GM10248 (cell line): Measurements from ENCODE around the gene LRRC47.

Experiments used
- CTCF ChIA-PET: fragments of 300-600 bp; sonication (Branson Sonifier 250); formaldehyde crosslinking; extraction: SDS; loops from one replicate; lab custom pipeline; 2021; ENCODE audit warnings: antibody characterized with exemption; lab: Yijun Ruan, JAX
- POLR2A ChIA-PET: fragments of 350-650 bp; sonication (Branson Sonifier 250); formaldehyde crosslinking; extraction: SDS; loops from one replicate; lab custom pipeline; 2020; ENCODE audit warnings: antibody characterized with exemption; lab: Yijun Ruan, JAX
- DNase-seq: peaks from one replicate; pipeline ENCODE4 v3.0.0; 2012; ENCODE audit errors: extremely low spot score
- TF ChIP-seq, protein P1 (sequence below): IDR thresholded peaks from 2 replicates; pipeline ENCODE4 v1.5.1; 2012; ENCODE audit warnings: mild to moderate bottlenecking, low read depth; ENCODE audit errors: extremely low read depth, missing control alignments, control extremely low read depth

Gene LRRC47

DNA sequence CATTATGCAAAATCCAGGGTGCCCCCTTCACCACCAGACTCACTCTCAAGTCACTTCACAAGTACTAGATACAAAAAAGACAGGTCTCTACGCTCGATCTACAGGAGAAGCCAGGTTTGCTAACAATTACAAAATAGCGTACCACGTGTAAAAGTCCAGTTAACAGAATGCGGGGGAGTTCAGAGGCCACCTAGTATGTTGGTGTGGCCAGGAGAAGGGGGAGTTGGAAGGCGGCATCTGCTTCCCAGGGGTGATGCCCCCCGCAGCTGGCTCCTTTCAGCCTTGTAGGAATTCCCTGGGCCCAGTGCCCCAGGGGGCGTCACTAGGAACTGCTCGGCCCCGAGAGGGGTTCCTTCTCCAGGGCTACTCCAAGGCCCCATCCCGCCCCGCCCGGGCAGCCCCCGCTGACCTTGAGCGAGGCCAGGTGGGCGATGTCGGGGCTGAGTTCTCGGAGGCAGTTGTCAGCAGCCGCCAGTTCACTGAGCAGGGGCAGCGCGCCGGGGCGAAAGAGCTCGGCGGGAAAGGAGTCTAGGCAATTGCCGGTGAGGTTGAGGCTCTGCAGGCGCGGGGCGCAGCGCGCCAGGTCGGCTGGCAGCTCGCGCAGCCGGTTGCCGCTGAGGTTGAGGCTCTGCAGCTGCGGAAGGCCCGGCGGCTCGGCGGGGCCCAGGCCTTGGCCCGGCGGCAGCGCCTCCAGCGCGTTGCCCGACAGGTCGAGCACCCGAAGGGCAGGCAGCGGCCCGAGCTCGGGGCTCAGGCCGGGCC lies 664 bp downstream of the LRRC47 start:
- CTCF ChIA-PET, result interaction anchor here (0.7 to 3.6 kb wide), 8 partner anchors 8 to 104 kb away, joined by 3 to 18 read pairs (median 3); partner anchors contain the start of gene C1orf174
- no peak for DNase-seq
- POLR2A ChIA-PET, result no interaction called here
- TF ChIP-seq, protein P1, sequence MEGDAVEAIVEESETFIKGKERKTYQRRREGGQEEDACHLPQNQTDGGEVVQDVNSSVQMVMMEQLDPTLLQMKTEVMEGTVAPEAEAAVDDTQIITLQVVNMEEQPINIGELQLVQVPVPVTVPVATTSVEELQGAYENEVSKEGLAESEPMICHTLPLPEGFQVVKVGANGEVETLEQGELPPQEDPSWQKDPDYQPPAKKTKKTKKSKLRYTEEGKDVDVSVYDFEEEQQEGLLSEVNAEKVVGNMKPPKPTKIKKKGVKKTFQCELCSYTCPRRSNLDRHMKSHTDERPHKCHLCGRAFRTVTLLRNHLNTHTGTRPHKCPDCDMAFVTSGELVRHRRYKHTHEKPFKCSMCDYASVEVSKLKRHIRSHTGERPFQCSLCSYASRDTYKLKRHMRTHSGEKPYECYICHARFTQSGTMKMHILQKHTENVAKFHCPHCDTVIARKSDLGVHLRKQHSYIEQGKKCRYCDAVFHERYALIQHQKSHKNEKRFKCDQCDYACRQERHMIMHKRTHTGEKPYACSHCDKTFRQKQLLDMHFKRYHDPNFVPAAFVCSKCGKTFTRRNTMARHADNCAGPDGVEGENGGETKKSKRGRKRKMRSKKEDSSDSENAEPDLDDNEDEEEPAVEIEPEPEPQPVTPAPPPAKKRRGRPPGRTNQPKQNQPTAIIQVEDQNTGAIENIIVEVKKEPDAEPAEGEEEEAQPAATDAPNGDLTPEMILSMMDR, result no peak

DNA sequence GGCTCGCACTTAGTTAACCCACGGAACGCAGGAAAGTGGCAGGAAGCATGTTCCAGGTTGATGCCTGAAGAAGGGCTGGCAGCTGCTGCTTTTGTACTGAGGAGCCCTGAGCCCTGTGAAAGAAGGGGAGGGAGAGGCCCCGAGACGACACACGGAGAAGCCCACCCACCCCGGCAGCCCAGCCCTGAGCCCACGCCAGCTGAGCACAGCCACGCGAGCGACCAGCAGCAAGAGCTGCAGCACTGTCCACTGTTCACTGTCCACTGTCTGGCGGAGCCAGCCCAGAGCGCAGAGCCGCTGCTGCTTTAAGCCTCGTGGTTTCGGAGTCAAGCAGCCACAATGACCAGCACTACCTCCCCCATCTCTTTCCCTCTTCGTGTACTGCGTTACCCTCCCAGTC lies 5.3 kb downstream of the LRRC47 start:
- ChIA-PET CTCF (no interaction called here), POLR2A (no interaction called here)
- DNase-seq, result no peak
- TF ChIP-seq, protein P1, result no peak

DNA sequence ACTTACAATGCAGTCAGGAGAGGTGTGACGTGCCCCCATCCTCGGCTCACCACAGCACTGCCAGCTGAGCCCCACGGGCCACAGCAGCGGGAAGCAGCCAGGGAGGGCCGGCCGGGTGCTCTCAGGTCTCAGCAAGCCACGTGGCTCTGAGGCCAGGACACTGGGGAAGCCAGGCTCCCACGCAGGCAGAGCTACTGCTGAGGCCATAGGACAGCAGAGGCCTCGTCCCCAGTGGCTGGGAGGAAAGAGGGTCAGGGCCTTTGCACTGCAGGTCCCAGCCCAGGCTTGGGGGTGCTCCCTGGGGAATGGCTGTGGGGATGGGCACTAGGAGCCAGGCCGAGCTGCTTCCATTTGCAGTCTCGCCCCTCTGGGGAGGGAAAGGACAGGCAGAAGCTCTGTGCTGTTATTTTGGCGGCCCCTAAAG lies 5.8 kb downstream of the LRRC47 start:
- CTCF ChIA-PET, result no interaction called here

DNA sequence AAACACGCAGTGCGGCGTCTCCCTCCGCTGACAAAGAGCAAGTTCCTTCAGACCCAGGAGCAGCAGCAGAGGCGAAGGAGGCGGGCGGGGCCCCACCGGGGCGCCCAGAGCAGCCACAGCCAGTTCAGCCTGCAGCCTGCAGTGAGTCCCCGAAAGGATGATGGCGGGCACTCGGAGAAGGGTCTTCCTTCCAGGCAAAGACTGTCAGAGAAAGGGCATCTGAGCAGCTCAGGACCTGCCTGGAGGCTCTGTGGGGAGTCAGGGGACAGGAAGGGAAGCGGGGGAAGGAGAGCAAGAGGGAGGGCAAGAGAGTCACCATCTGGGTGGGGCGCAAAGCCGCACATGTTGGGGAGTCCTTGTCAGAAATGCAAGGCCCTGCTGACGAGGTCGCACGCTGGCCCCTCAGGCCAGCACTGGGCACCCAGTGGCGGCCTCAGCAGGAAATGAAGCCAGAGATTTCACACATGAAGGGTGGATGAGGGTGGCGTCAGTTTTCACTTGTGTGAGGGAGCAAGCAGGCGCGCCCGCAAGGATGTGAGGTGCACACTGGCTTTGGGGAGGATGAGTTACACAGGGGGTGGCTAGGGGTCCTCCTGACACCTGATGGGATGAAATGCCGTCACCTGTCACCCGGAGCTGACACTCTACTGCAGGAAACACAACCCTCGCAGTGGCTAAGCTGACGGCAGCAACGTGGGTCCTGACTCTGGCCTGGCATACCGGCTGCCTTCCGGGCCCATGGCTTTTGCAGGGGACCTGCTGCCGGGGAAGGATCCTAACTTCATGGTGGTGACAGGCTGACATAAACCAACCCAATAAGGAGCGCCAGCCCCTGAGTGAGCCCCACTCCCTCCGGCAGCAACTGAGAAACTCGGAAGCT lies 6.6 kb downstream of the LRRC47 start:
- CTCF ChIA-PET, result interaction anchor here (1.4 kb wide), 1 partner anchor 14 kb away, joined by 4 read pairs; no protein-coding TSS in a partner anchor
- no peak for DNase-seq
- POLR2A ChIA-PET, result no interaction called here
- TF ChIP-seq, protein P1, result no peak

More for the DNA sequence above, 5.8 kb downstream of the LRRC47 start:
- TF ChIP-seq, protein P1, result no peak
- POLR2A ChIA-PET, result no interaction called here
- no peak for DNase-seq

DNA sequence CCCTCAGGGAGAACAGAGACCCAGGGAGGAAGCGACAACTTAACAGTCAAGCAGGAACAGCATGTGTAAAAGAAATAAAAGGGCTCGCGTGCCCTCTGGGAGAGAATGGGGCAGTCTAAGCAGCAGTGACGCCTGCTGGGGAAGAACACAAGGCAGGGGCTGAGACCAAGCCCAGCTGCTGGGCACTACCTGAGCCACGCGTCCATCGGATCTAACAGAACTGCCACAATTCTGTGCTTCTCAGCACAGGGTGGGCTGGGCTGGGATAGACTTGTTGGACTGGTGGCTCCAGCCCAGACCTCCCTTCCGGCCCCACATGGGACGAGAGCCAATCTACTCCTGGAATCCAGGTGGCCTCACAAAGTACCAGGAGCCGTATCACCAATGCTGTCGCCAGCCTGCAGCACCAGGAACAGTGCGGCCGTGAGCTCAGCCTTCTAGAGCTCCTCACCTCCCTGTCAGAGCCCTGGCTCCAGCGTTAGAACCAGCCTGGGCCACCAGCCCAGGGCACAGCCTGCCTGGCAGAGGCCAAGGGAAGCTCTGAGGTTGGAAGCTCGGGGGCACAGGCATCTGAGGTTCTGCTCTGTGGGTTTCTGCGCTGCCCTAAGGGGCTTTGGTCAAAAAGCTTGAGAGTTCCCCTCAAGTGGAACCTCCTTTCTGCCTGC lies 7.4 kb downstream of the LRRC47 start:
- ChIA-PET POLR2A (no interaction called here), CTCF (interaction anchor here (1.4 kb wide), 1 partner anchor 13 kb away, joined by 4 read pairs; no protein-coding TSS in a partner anchor)
- DNase-seq, result no peak
- TF ChIP-seq, protein P1, result no peak
